GM12864 (cell line): ENCODE data around the gene TVP23A.

ENCODE experiments used
- DNase-seq: peaks from one replicate; pipeline ENCODE4 v3.0.0-alpha.2; 2011; ENCODE audit warnings: low read depth
- H3K4me3 ChIP-seq: 2 replicates; pipeline ENCODE4 v1.5.1; 2011; ENCODE audit warnings: mild to moderate bottlenecking, low read depth, low read length, control low read depth
- TF ChIP-seq, protein P1 (sequence below): IDR thresholded peaks from 2 replicates; pipeline ENCODE4 v1.5.1; 2011; ENCODE audit warnings: low read depth, mild to moderate bottlenecking, moderate library complexity, low read length, control low read depth, inconsistent platforms; ENCODE audit errors: missing control alignments

The TVP23A gene

DNA sequence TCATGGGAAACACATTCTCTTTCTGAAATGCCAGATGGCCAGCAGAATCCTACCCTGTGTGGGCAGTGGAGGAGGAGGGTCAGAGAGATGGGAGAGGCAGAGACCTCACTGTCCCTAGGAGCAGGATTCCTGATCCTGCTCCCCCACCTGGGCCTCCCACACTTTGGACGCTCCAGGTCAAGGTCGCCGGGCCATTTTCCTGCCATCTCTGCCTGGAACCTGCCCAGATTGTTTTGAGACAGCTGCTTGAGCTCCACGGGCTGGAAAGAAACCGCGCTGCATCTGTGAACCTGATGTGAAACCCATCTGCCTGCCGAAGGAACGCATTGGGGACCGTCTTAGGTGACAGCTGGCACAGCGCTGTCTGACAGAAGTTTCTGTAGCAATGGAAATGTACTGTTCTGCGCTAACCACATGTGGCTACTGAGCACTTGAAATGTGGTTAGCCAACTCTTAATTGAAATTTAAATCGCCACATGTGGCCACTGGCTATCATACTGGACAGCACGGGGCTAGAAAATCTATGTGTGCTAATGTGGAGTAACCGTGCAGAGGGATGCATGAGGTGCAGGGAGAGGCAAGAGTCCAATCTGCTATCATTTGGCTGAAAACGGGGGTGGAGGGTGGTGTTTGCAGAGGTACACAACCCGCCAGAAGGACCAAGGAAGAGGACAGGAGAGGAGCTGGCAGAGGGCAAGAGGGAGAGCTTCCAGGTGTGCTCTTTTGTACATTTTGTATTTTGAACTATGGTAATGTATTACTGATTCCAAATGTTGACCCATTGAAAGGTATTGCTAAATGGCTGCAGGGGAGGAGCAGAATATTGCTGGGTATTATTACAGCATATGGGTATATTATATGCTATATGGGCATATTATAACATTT lies 90.3 kb downstream of the TVP23A start:
- no peak overlapping the region for H3K4me3 ChIP-seq
- TF ChIP-seq, protein P1, sequence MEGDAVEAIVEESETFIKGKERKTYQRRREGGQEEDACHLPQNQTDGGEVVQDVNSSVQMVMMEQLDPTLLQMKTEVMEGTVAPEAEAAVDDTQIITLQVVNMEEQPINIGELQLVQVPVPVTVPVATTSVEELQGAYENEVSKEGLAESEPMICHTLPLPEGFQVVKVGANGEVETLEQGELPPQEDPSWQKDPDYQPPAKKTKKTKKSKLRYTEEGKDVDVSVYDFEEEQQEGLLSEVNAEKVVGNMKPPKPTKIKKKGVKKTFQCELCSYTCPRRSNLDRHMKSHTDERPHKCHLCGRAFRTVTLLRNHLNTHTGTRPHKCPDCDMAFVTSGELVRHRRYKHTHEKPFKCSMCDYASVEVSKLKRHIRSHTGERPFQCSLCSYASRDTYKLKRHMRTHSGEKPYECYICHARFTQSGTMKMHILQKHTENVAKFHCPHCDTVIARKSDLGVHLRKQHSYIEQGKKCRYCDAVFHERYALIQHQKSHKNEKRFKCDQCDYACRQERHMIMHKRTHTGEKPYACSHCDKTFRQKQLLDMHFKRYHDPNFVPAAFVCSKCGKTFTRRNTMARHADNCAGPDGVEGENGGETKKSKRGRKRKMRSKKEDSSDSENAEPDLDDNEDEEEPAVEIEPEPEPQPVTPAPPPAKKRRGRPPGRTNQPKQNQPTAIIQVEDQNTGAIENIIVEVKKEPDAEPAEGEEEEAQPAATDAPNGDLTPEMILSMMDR: no peak

More for the DNA sequence above, 90.3 kb downstream of the TVP23A start:
- no peak for DNase-seq
